ENCODE results near the gene TECR.

TECR gene

DNA sequence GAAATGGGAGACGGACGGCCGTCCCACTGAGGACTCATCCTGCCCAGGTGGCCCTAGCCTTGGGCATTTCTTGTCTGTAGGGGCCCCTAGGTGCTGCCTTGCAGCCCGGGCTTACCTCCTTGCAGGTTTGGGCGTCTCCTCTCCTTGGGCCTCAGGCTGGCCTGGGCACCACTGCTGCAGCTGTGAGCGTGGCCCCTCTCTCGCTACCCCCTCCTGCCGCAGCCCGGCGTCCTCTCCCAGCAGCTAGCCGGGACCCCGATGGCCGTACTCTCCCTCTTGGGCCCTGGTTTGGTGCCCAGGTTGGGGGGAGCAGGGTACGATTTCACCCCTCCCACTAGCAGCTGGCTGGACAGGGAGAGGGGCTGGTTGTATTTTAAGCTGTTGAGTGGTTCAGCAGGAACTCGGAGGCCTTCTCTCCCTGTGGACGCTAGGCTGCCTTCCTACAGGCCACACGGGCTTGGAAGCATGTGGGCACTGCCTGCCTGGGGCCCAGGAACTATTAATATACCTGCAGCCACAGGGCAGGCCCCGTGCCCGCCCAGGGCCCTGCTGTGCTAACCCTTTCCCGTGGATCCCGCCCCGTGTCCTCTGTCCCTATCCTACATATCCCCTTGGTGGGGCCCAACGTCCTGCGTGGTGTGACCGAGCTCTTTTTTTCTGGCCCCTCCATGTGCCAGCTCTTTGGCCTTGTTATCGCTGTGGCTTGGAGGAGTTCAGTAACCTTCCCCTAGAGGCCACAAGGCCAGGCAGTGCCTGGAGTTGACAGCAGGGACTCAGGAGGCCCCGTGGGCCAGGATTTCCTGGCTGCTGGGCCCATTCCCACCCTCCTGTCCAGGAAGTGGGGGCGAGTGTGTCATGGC lies 30.8 kb downstream of the TECR start:
- Histone ChIP-seq H3K36me3 (ENCODE audit: insufficient read depth, low read length) (peaks cover 8% of the 10 kb centered on the region; the same call in 1 of the 2 replicates), H3K9me2 (replicated peaks; ENCODE audit: low read depth, low read length) (no peaks in the 10 kb centered on the region), H2AFZ (ENCODE audit: low read length) (no peak overlapping the region), H3F3A (ENCODE audit: low read depth) (no peaks in the 10 kb centered on the region), H3K4me3 (ENCODE audit: low read length, poor library complexity, severe bottlenecking) (no peak overlapping the region), H3K79me2 (ENCODE audit: insufficient read depth, low read length) (peaks cover 28% of the 10 kb centered on the region; the same call in 1 of the 2 replicates), H3K27me3 (ENCODE audit: insufficient read depth, low read length, poor library complexity, severe bottlenecking) (no peaks in the 10 kb centered on the region), H3K9me3 (ENCODE audit: insufficient read depth, low read depth, low read length) (no peaks in the 10 kb centered on the region), H3K9ac (ENCODE audit: low read depth, low read length, poor library complexity, severe bottlenecking) (peak overlapping the region; percentile 17), H3K4me1 (ENCODE audit: insufficient read depth, low read length, poor library complexity, severe bottlenecking) (no peaks in the 10 kb centered on the region), H3K4me2 (ENCODE audit: low read depth, low read length, poor library complexity, severe bottlenecking) (no peak overlapping the region), H4K20me1 (ENCODE audit: insufficient read depth, low read length, poor library complexity, severe bottlenecking) (peaks cover 17% of the 10 kb centered on the region)
- TF ChIP-seq EZH2phosphoT487 (IDR thresholded peaks at IDR 0.05; ENCODE audit: borderline replicate concordance): no peak
- TF ChIP-seq, protein P1, sequence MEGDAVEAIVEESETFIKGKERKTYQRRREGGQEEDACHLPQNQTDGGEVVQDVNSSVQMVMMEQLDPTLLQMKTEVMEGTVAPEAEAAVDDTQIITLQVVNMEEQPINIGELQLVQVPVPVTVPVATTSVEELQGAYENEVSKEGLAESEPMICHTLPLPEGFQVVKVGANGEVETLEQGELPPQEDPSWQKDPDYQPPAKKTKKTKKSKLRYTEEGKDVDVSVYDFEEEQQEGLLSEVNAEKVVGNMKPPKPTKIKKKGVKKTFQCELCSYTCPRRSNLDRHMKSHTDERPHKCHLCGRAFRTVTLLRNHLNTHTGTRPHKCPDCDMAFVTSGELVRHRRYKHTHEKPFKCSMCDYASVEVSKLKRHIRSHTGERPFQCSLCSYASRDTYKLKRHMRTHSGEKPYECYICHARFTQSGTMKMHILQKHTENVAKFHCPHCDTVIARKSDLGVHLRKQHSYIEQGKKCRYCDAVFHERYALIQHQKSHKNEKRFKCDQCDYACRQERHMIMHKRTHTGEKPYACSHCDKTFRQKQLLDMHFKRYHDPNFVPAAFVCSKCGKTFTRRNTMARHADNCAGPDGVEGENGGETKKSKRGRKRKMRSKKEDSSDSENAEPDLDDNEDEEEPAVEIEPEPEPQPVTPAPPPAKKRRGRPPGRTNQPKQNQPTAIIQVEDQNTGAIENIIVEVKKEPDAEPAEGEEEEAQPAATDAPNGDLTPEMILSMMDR (conservative IDR thresholded peaks at IDR 0.05; ENCODE audit: low read length): no peak

DNA sequence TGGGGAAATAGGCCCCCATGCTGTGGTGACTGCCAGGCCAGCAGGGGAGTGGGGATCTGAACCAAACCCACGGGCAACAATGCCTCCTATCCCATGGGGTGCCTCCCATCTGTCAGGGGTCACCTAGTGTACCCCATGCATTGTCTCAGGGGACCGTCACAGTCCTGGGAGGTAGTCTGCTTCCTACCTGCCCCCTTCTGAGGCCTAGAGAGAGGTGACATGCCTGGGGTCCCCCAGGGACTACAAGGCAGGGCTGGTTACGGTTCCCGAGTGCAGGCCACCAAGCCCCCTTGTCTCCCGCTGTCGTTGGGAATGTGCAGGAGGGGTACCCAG lies 31.3 kb downstream of the TECR start:
- H3K4me3 ChIP-seq (ENCODE audit: low read length, poor library complexity, severe bottlenecking): no peak overlapping the region
- H3F3A ChIP-seq (ENCODE audit: low read depth): no peaks in the 10 kb centered on the region
- H3K9ac ChIP-seq (ENCODE audit: low read depth, low read length, poor library complexity, severe bottlenecking): peak overlapping the region; percentile 17
- no peaks in the 10 kb centered on the region for H3K9me3 ChIP-seq (ENCODE audit: insufficient read depth, low read depth, low read length)
- TF ChIP-seq, protein P1 (conservative IDR thresholded peaks at IDR 0.05; ENCODE audit: low read length): no peak
- no peak for TF ChIP-seq EZH2phosphoT487 (IDR thresholded peaks at IDR 0.05; ENCODE audit: borderline replicate concordance)
- H3K27me3 ChIP-seq (ENCODE audit: insufficient read depth, low read length, poor library complexity, severe bottlenecking): no peaks in the 10 kb centered on the region
- peaks cover 8% of the 10 kb centered on the region; the same call in 1 of the 2 replicates for H3K36me3 ChIP-seq (ENCODE audit: insufficient read depth, low read length)
- peaks cover 28% of the 10 kb centered on the region; the same call in 1 of the 2 replicates for H3K79me2 ChIP-seq (ENCODE audit: insufficient read depth, low read length)
- H3K4me1 ChIP-seq (ENCODE audit: insufficient read depth, low read length, poor library complexity, severe bottlenecking): no peaks in the 10 kb centered on the region
- no peak overlapping the region for H2AFZ ChIP-seq (ENCODE audit: low read length)
- no peak overlapping the region for H3K4me2 ChIP-seq (ENCODE audit: low read depth, low read length, poor library complexity, severe bottlenecking)
- H3K9me2 ChIP-seq (replicated peaks; ENCODE audit: low read depth, low read length): no peaks in the 10 kb centered on the region
- peaks cover 17% of the 10 kb centered on the region for H4K20me1 ChIP-seq (ENCODE audit: insufficient read depth, low read length, poor library complexity, severe bottlenecking)

GRCh38 chr19:14561249-14561648 lies 31.9 kb downstream of the TECR start:
- Histone ChIP-seq H3K79me2 (ENCODE audit: insufficient read depth, low read length) (peaks cover 28% of the 10 kb centered on the region; the same call in 1 of the 2 replicates), H3K4me3 (ENCODE audit: low read length, poor library complexity, severe bottlenecking) (no peak overlapping the region), H2AFZ (ENCODE audit: low read length) (no peak overlapping the region), H3K9me3 (ENCODE audit: insufficient read depth, low read depth, low read length) (no peaks in the 10 kb centered on the region), H3K9ac (ENCODE audit: low read depth, low read length, poor library complexity, severe bottlenecking) (no peak overlapping the region), H3K4me2 (ENCODE audit: low read depth, low read length, poor library complexity, severe bottlenecking) (no peak overlapping the region), H3K27me3 (ENCODE audit: insufficient read depth, low read length, poor library complexity, severe bottlenecking) (no peaks in the 10 kb centered on the region), H3K9me2 (replicated peaks; ENCODE audit: low read depth, low read length) (no peaks in the 10 kb centered on the region), H3F3A (ENCODE audit: low read depth) (no peaks in the 10 kb centered on the region), H3K4me1 (ENCODE audit: insufficient read depth, low read length, poor library complexity, severe bottlenecking) (no peaks in the 10 kb centered on the region), H4K20me1 (ENCODE audit: insufficient read depth, low read length, poor library complexity, severe bottlenecking) (peaks cover 17% of the 10 kb centered on the region), H3K36me3 (ENCODE audit: insufficient read depth, low read length) (peaks cover 13% of the 10 kb centered on the region; the same call in 1 of the 2 replicates)
- no peak for TF ChIP-seq EZH2phosphoT487 (IDR thresholded peaks at IDR 0.05; ENCODE audit: borderline replicate concordance)
- TF ChIP-seq, protein P1 (conservative IDR thresholded peaks at IDR 0.05; ENCODE audit: low read length): no peak

All from Loucy (cell line).